ENCODE data around the gene PKP3. TPM values are rescaled to one million over a fixed set of nuclear protein-coding genes. Genes with fewer than 3 reads are reported as not detected.
A peak's percentile ranks its signal among the peaks of the same experiment; 100 is the strongest.

PKP3 gene
- total RNA-seq, 4 donors from 2014 or later, result 612 to 880 (median 754) TPM

DNA sequence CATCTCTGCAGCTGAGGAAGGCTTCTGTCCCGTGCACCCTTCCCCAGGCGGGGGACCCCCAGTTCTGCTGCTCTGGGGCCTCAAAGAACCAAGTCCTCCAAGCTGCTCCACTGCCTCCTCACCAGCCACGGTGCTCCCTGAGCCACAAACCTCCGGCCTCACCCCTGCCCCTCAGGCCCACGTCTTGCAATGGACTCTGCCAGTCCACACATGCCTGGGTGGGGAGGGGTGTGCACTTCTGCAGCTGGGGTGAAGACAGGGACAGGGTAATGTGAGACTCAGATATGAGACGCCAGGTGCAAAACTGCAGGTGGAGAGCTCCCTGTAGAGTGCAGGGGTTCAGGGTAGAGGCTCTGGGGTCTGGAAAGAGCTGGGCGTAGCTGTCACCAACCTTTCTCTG, 52.9 kb downstream of the PKP3 start:
- DNase-seq (ENCODE audit: low spot score in 2 of 2), result no peak
- no peak overlapping the region for H3K4me3 ChIP-seq (ENCODE audit: low read depth, poor library complexity, severe bottlenecking)
- intact Hi-C loops (cut with DNase I; ENCODE audit: low total_unique reads), result no loop called here
- TF ChIP-seq POLR2A (IDR thresholded peaks at IDR 0.05), result no peak
- TF ChIP-seq, protein P1, sequence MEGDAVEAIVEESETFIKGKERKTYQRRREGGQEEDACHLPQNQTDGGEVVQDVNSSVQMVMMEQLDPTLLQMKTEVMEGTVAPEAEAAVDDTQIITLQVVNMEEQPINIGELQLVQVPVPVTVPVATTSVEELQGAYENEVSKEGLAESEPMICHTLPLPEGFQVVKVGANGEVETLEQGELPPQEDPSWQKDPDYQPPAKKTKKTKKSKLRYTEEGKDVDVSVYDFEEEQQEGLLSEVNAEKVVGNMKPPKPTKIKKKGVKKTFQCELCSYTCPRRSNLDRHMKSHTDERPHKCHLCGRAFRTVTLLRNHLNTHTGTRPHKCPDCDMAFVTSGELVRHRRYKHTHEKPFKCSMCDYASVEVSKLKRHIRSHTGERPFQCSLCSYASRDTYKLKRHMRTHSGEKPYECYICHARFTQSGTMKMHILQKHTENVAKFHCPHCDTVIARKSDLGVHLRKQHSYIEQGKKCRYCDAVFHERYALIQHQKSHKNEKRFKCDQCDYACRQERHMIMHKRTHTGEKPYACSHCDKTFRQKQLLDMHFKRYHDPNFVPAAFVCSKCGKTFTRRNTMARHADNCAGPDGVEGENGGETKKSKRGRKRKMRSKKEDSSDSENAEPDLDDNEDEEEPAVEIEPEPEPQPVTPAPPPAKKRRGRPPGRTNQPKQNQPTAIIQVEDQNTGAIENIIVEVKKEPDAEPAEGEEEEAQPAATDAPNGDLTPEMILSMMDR (IDR thresholded peaks at IDR 0.05), result no peak
- WGBS, 2 donors, result 58 to 59% methylated on average over 7 of the region's 7 CpGs

DNA sequence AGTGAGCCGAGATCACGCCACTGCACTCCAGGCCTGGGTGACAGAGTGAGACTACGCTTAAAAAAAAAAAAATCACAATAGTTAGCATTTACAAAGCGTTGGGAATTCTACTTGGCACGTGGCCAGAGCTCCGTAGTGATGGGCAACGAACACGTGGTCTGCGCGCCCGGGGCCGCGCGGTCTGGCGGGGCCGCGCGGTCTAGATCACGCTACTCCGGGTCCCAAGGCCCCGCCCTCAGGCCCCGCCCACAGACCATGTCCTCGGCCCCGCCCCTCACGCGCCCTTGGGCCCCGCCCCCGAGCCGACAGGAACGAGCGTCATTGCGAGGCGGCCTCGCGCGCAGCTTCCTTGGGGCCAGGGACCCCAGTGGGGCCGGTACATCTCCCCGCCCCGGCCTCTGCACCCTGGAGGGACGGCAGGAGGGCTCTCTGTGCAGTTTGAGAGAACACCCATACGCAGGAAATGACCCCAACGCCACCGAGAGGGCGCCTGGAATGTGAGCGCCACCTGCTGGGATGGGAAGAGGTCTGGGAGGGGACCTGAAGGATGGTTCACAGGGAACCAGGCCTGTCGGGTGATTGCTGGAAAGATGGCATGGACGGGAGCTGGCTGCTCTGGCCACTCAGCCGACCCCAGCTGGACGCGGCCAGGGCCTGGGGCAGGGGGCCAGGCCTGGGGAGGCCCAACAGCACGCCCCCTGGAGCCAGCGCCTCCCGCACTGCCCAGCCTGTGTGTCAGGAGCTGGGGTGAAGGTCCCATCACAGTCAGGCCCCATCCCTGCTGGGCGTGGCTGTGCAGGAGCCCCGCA, 54.1 kb downstream of the PKP3 start:
- DNase-seq (ENCODE audit: low spot score in 2 of 2), result peak; percentile 93 to 99
- intact Hi-C loops (cut with DNase I; ENCODE audit: low total_unique reads), result no loop called here
- TF ChIP-seq POLR2A (IDR thresholded peaks at IDR 0.05), result no peak
- TF ChIP-seq, protein P1 (IDR thresholded peaks at IDR 0.05), result peak in 1 of 3 donors; percentile 76
- peak overlapping the region; percentile 20 for H3K4me3 ChIP-seq (ENCODE audit: low read depth, poor library complexity, severe bottlenecking)
- 5 to 7% methylated on average over 19 to 37 of the region's 55 CpGs for WGBS, 2 donors

DNA sequence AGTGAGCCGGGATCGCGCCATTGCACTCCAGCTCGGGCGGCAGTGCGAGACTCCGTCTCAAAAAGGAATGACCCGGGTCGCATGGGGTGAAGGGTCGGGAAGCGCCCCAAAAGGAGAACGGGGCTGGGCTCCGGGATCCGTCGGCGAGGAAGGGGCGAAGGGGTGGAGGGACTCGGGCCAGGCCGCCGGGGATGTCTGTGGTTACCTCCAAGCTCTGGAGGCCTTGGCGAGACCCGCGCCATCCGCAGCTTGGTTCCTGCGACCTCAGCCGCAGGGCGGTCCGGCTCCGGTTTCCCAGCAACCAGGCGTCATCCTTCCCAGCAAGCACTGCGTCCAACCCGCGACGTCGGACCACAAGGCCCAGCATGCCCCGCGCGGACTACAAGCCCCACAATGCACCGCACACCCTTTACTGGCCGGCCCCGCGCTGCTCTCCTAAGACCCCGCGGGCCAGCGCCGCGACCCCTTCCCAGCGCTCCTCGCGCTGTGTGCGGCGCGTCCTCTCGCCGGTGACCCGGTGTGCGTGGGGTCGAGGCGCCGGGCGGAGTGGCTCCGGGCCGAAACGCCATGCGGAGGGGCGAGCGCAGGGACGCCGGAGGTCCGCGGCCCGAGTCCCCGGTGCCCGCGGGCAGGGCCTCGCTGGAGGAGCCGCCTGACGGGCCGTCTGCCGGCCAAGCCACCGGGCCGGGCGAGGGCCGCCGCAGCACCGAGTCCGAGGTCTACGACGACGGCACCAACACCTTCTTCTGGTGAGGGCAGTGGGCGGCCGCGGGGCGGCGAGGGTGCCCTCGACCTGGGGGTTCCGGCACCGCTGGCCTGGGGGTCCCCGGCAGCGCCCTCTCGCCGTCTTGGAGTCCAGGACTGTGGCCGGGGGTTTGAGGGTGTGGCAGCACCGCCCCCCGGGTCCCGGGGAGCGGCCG, 56.1 kb downstream of the PKP3 start, which contains the start of gene PTDSS2:
Gene PTDSS2 (plus strand): TSS at position 391 of the 920 bp plus-strand sequence. CDS start 177 bp downstream, at position 568.
- peak; percentile 94 to 99 for DNase-seq (ENCODE audit: low spot score in 2 of 2)
- intact Hi-C loops (cut with DNase I; ENCODE audit: low total_unique reads), result no loop called here
- WGBS, 2 donors, result 0% methylated on average over 54 to 58 of the region's 108 CpGs
- TF ChIP-seq, protein P1 (IDR thresholded peaks at IDR 0.05), result no peak
- H3K4me3 ChIP-seq (ENCODE audit: low read depth, poor library complexity, severe bottlenecking), result peak within 1 kb of the TSS; percentile 80

DNA sequence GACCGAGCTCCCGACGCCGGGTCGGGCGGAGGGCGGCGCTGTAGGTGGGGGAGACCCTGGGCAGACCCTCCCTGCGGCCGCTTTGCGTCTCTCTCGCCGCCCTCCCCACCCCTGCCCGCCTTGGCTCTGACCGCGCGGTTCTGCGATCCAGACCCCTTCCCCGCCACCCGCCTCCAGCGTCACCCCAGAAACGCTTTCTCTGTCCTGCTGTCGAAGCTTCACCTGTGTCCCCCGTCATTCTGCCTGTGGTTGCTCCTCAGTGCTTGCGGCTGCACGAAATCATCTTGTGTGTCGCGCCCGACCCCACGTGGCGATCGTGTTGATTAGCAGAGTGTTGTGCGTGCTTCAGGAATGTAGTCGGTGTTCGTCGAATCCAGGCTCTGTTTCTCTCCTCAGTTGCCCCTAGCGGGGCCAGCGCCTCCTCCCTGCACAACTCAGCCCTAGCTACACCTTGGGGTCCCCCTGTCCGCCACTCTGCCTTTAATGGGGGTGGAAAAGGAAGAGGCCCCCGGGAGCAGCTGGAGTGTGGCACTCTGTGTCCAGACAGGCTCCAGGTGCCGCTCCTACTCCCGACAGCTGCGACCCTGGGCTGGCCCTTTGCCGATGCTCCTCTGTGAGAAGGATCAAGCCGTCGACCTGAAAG, 56.9 kb downstream of the PKP3 start:
- intact Hi-C loops (cut with DNase I; ENCODE audit: low total_unique reads), result no loop called here
- peak overlapping the region; percentile 80 for H3K4me3 ChIP-seq (ENCODE audit: low read depth, poor library complexity, severe bottlenecking)
- peak; percentile 69 to 93 for DNase-seq (ENCODE audit: low spot score in 2 of 2)
- 3% methylated on average over 31 to 38 of the region's 46 CpGs for WGBS, 2 donors
- TF ChIP-seq, protein P1 (IDR thresholded peaks at IDR 0.05), result no peak
- TF ChIP-seq POLR2A (IDR thresholded peaks at IDR 0.05), result no peak

DNA sequence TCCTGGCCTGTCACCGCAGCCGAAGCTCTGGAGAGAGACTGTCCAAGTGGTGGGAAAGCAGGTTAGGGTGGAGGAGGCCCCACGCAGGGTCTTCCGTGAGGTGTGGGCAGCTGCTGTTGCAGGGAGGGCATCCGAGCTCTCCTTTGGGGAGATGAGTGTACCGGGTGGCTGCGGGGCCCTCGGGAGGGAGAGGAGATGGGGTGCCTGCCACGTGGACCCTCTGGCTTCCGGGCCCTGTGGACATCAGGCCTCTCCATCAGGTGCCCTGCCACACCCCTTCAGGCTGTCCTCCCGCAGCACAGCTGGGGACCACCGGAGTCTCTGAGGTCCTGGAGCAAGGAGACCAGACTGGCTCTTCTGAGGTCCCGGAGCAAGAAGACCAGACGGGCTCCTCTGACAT, 57.7 kb downstream of the PKP3 start:
- no peak for DNase-seq (ENCODE audit: low spot score in 2 of 2)
- WGBS, 2 donors, result 84 to 88% methylated on average over 13 to 14 of the region's 14 CpGs
- no peak overlapping the region for H3K4me3 ChIP-seq (ENCODE audit: low read depth, poor library complexity, severe bottlenecking)
- intact Hi-C loops (cut with DNase I; ENCODE audit: low total_unique reads), result no loop called here
- TF ChIP-seq, protein P1 (IDR thresholded peaks at IDR 0.05), result no peak
- no peak for TF ChIP-seq POLR2A (IDR thresholded peaks at IDR 0.05)

All from lower leg skin (tissue), 4 donors.